ENCODE measurements around the gene SMYD1.
A peak's percentile ranks its signal among the peaks of the same experiment; 100 is the strongest.

SMYD1 gene

GRCh38 chr2:88057437-88057844 lies 10.2 kb upstream of the SMYD1 start:
- no peak for DNase-seq

- no peak for DNase-seq
Observed at GRCh38 chr2:88058191-88058590, 9.4 kb upstream of the SMYD1 start.

GRCh38 chr2:88059979-88060906 lies 7.4 kb upstream of the SMYD1 start:
- DNase-seq: peak; percentile 34

- DNase-seq: no peak
Observed at GRCh38 chr2:88060907-88061275, 6.7 kb upstream of the SMYD1 start.

GRCh38 chr2:88061295-88061694 lies 6.3 kb upstream of the SMYD1 start:
- DNase-seq: no peak

- DNase-seq: no peak
Observed at GRCh38 chr2:88066543-88066942, 1.1 kb upstream of the SMYD1 start.

GRCh38 chr2:88067189-88067588 lies 436 bp upstream of the SMYD1 start:
- no peak for DNase-seq

GRCh38 chr2:88068044-88068443 lies 419 bp downstream of the SMYD1 start:
- no peak for DNase-seq

- no peak for DNase-seq
Observed at GRCh38 chr2:88069117-88069516, 1.5 kb downstream of the SMYD1 start.

- DNase-seq: no peak
Observed at GRCh38 chr2:88070055-88070454, 2.4 kb downstream of the SMYD1 start.

GRCh38 chr2:88071365-88071764 lies 3.7 kb downstream of the SMYD1 start:
- no peak for DNase-seq

GRCh38 chr2:88074150-88074549 lies 6.5 kb downstream of the SMYD1 start:
- DNase-seq: no peak

- DNase-seq: no peak
Observed at GRCh38 chr2:88074854-88075292, 7.2 kb downstream of the SMYD1 start.

- DNase-seq: no peak
Observed at GRCh38 chr2:88077080-88077479, 9.5 kb downstream of the SMYD1 start.

GRCh38 chr2:88078643-88079172 lies 11.1 kb downstream of the SMYD1 start:
- DNase-seq: no peak

- DNase-seq: no peak
Observed at GRCh38 chr2:88080545-88080944, 12.9 kb downstream of the SMYD1 start.

GRCh38 chr2:88081924-88082608 lies 14.4 kb downstream of the SMYD1 start:
- no peak for DNase-seq

- no peak for DNase-seq
Observed at GRCh38 chr2:88082781-88083180, 15.2 kb downstream of the SMYD1 start.

- DNase-seq: no peak
Observed at GRCh38 chr2:88085099-88085498, 17.5 kb downstream of the SMYD1 start.

GRCh38 chr2:88085602-88086001 lies 18.0 kb downstream of the SMYD1 start:
- DNase-seq: no peak

- DNase-seq: no peak
Observed at GRCh38 chr2:88086401-88086800, 18.8 kb downstream of the SMYD1 start.

- DNase-seq: no peak
Observed at GRCh38 chr2:88087073-88087472, 19.4 kb downstream of the SMYD1 start.

GRCh38 chr2:88087763-88088162 lies 20.1 kb downstream of the SMYD1 start:
- no peak for DNase-seq

GRCh38 chr2:88088999-88089398 lies 21.4 kb downstream of the SMYD1 start:
- DNase-seq: no peak

Data from CD4-positive, alpha-beta T cell treated with Interferon gamma for 1 hour (primary cell).